H1 (cell line): Measurements from ENCODE around the gene JADE1. TPM values are rescaled to one million over a fixed set of nuclear protein-coding genes. Genes with fewer than 3 reads are reported as not detected.

ENCODE experiments used
- CTCF ChIA-PET: fragments of 300-600 bp; sonication (Branson Sonifier 250); formaldehyde crosslinking; loops from one replicate; lab custom pipeline; 2021; ENCODE audit not compliant: partially characterized antibody; lab: Charles Lee
- POLR2A ChIA-PET: fragments of 300-600 bp; sonication (Branson Sonifier 250); formaldehyde crosslinking; loops from one replicate; lab custom pipeline; 2021; ENCODE audit warnings: inconsistent platforms; ENCODE audit not compliant: partially characterized antibody; lab: Charles Lee
- DNase-seq, 2 experiments: peaks; one replicate each; pipeline versions ENCODE4 v3.0.0 to v3.0.0-alpha.2; 2010 to 2022; ENCODE audit warnings: low spot score in 2 of 2, low read depth in 1 of 2, mixed read lengths in 1 of 2
- FAIRE-seq: peaks from 2 replicates; lab custom pipeline; 2011; peaks lifted over from hg19 to GRCh38; lab: Jason Lieb, UNC
- H2AFZ ChIP-seq: 2 replicates; pipeline ENCODE4 v1.8.1; 2012; ENCODE audit warnings: low read length, inconsistent platforms
- H2AK5ac ChIP-seq: 2 replicates; pipeline ENCODE4 v1.6.1; 2013; ENCODE audit warnings: low read depth, low read length
- H2BK120ac ChIP-seq: replicated peaks from 2 replicates; pipeline ENCODE3; 2013; ENCODE audit warnings: low read depth, low read length, inconsistent platforms
- H2BK12ac ChIP-seq: 2 replicates; pipeline ENCODE4 v1.6.1; 2013; ENCODE audit warnings: low read depth, low read length
- H2BK15ac ChIP-seq: 2 replicates; pipeline ENCODE4 v1.6.1; 2013; ENCODE audit warnings: low read length
- H2BK20ac ChIP-seq: 2 replicates; pipeline ENCODE4 v1.6.1; 2013; ENCODE audit warnings: low read length
- H2BK5ac ChIP-seq: 2 replicates; pipeline ENCODE4 v1.6.1; 2013; ENCODE audit warnings: low read depth, low read length
- H3K14ac ChIP-seq: 2 replicates; pipeline ENCODE4 v1.6.1; 2013; ENCODE audit warnings: inconsistent platforms; ENCODE audit not compliant: insufficient read length
- H3K18ac ChIP-seq: 2 replicates; pipeline ENCODE4 v1.6.1; 2013; ENCODE audit warnings: low read length; ENCODE audit errors: extremely low read depth
- H3K23ac ChIP-seq: 2 replicates; pipeline ENCODE4 v1.6.1; 2013; ENCODE audit warnings: inconsistent platforms; ENCODE audit not compliant: insufficient read length
- H3K23me2 ChIP-seq: 2 replicates; pipeline ENCODE4 v1.6.1; 2013; ENCODE audit warnings: low read depth, low read length
- H3K27ac ChIP-seq: 2 replicates; pipeline ENCODE4 v1.6.1; 2011; ENCODE audit warnings: low read depth, low read length, inconsistent platforms
- H3K27me3 ChIP-seq, 4 experiments: replicated peaks in 1 of 4; 1 replicate in 1 of 4; 2 replicates in 3 of 4; pipeline versions ENCODE4 v1.6.1 to v1.8.1; 2011 to 2013; ENCODE audit warnings: low read length in 3 of 4, mild to moderate bottlenecking in 3 of 4, inconsistent platforms in 2 of 4, mixed read lengths in 2 of 4, moderate library complexity in 1 of 4; ENCODE audit not compliant: control insufficient read depth in 3 of 4, insufficient read depth in 3 of 4; ENCODE audit errors: extremely low read depth in 1 of 4
- H3K36me3 ChIP-seq, 4 experiments: 2 replicates each; pipeline versions ENCODE4 v1.6.1 to v1.8.1; 2011 to 2013; ENCODE audit warnings: mild to moderate bottlenecking in 4 of 4, low read length in 3 of 4, moderate library complexity in 2 of 4, control low read depth in 1 of 4, inconsistent platforms in 1 of 4; ENCODE audit not compliant: insufficient read depth in 4 of 4, control insufficient read depth in 2 of 4
- H3K4ac ChIP-seq: replicated peaks from 2 replicates; pipeline ENCODE3; 2013; ENCODE audit warnings: low read length, low read depth, mixed read lengths, inconsistent platforms; ENCODE audit not compliant: insufficient read length
- H3K4me1 ChIP-seq, 4 experiments: replicated peaks in 1 of 4; 1 replicate in 1 of 4; 2 replicates in 3 of 4; pipeline versions ENCODE4 v1.6.1 to v1.8.1; 2011 to 2013; ENCODE audit warnings: low read length in 3 of 4, inconsistent platforms in 2 of 4, mixed read lengths in 1 of 4; ENCODE audit not compliant: insufficient read depth in 4 of 4, control insufficient read depth in 3 of 4
- H3K4me2 ChIP-seq, 2 experiments: 2 replicates each; pipeline versions ENCODE4 v1.6.1 to v1.8.1; 2011 to 2013; ENCODE audit warnings: low read depth in 2 of 2, low read length in 2 of 2, control low read depth in 1 of 2, inconsistent platforms in 1 of 2, mild to moderate bottlenecking in 1 of 2; ENCODE audit not compliant: insufficient read depth in 1 of 2
- H3K4me3 ChIP-seq, 4 experiments: fragments of 200-600, 300-600 bp in 1 of 4; sonication (generic), shearing (Covaris generic), sonication (Bioruptor Twin) in 1 of 4; 2 replicates each; pipeline versions ENCODE4 v1.5.1 to v1.8.1; 2011 to 2016; ENCODE audit warnings: low read length in 4 of 4, low read depth in 3 of 4, control low read depth in 2 of 4, inconsistent platforms in 2 of 4, mild to moderate bottlenecking in 2 of 4, mixed read lengths in 1 of 4, moderate library complexity in 1 of 4; ENCODE audit not compliant: insufficient read depth in 2 of 4; ENCODE audit errors: extremely low read depth in 1 of 4
- H3K56ac ChIP-seq: replicated peaks from 2 replicates; pipeline ENCODE3; 2013; ENCODE audit warnings: low read depth, mild to moderate bottlenecking, mixed read lengths, low read length, inconsistent platforms; ENCODE audit not compliant: insufficient read length
- H3K79me1 ChIP-seq: 2 replicates; pipeline ENCODE4 v1.6.1; 2013; ENCODE audit warnings: low read depth, low read length, control low read depth
- H3K79me2 ChIP-seq, 2 experiments: 2 replicates each; pipeline versions ENCODE4 v1.6.1 to v1.8.1; 2012 to 2013; ENCODE audit warnings: low read length in 2 of 2, mild to moderate bottlenecking in 2 of 2, inconsistent platforms in 1 of 2; ENCODE audit not compliant: insufficient read depth in 2 of 2, control insufficient read depth in 1 of 2
- H3K9ac ChIP-seq, 4 experiments: replicated peaks in 1 of 4; 1 replicate in 1 of 4; 2 replicates in 3 of 4; pipeline versions ENCODE4 v1.6.1 to v1.8.1; 2011 to 2013; ENCODE audit warnings: low read depth in 3 of 4, low read length in 3 of 4, control low read depth in 2 of 4, mild to moderate bottlenecking in 2 of 4, moderate library complexity in 2 of 4, inconsistent platforms in 1 of 4; ENCODE audit errors: extremely low read depth in 1 of 4
- H3K9me3 ChIP-seq, 2 experiments: 2 replicates each; pipeline versions ENCODE4 v1.6.1 to v1.8.1; 2012 to 2013; ENCODE audit warnings: mild to moderate bottlenecking in 2 of 2, moderate library complexity in 2 of 2, control low read depth in 1 of 2, inconsistent platforms in 1 of 2, low read depth in 1 of 2, low read length in 1 of 2, mixed read lengths in 1 of 2; ENCODE audit not compliant: insufficient read depth in 2 of 2
- H4K20me1 ChIP-seq, 2 experiments: replicated peaks in 1 of 2; 2 replicates each; pipeline versions ENCODE3 to v1.8.1; 2011 to 2013; ENCODE audit warnings: inconsistent platforms in 2 of 2, low read length in 2 of 2, mild to moderate bottlenecking in 1 of 2; ENCODE audit not compliant: insufficient read depth in 2 of 2, control insufficient read depth in 1 of 2
- H4K5ac ChIP-seq: 2 replicates; pipeline ENCODE4 v1.6.1; 2013; ENCODE audit warnings: low read length, low read depth, mixed read lengths, inconsistent platforms; ENCODE audit not compliant: insufficient read length
- H4K8ac ChIP-seq: 2 replicates; pipeline ENCODE4 v1.8.0; 2013; ENCODE audit warnings: mild to moderate bottlenecking, moderate library complexity, low read length, inconsistent platforms; ENCODE audit not compliant: insufficient read depth; ENCODE audit errors: extremely low read depth
- H4K91ac ChIP-seq: replicated peaks from 2 replicates; pipeline ENCODE3; 2013; ENCODE audit warnings: low read length, mixed read lengths, inconsistent platforms; ENCODE audit not compliant: insufficient read length
- HDAC2 ChIP-seq, 2 experiments: fragments of 300-600 bp in 1 of 2; sonication (generic) in 1 of 2; IDR thresholded peaks; 2 replicates each; pipeline ENCODE4 v1.6.1; 2011 to 2012; ENCODE audit warnings: low read depth in 2 of 2, low read length in 2 of 2, mild to moderate bottlenecking in 2 of 2, moderate library complexity in 2 of 2, borderline replicate concordance in 1 of 2, inconsistent platforms in 1 of 2
- NRF1 ChIP-seq: IDR thresholded peaks from 2 replicates; pipeline ENCODE4 v1.6.1; 2011; ENCODE audit warnings: mild to moderate bottlenecking, low read depth, low read length, improper control_type of control experiment
- WGBS, 2 experiments: shearing (Covaris generic) in 1 of 2; methylation state at CpG; one replicate each; pipeline versions ENCODE4 v1.1.6 to v1.1.7; 2013 to 2015; ENCODE audit warnings: low lambda C conversion rate in 2 of 2, mixed read lengths in 2 of 2, inconsistent platforms in 1 of 2, low coverage in 1 of 2, missing lambda C conversion rate in 1 of 2; ENCODE audit not compliant: insufficient replicate concordance in 2 of 2, insufficient coverage in 1 of 2, insufficient read length in 1 of 2; ENCODE audit errors: extremely low coverage in 1 of 2, missing lambda C conversion rate in 1 of 2; 5-methylcytosine and 5-hydroxymethylcytosine counted together
- polyA plus RNA-seq, 7 experiments: library from polyadenylated mRNA; depleted of rRNA in 3 of 7; stranded (reverse) in 5 of 7; unstranded in 2 of 7; fragments of >200 nt in 5 of 7; fragments of 200-250 nt in 2 of 7; gene quantifications; 1 replicate in 5 of 7; 2 replicates in 1 of 7; 4 replicates in 1 of 7; pipeline versions ENCODE4 v1.2.1 to v1.2.3, GENCODE V29; 2011 to 2013; ENCODE audit warnings: missing spikeins in 2 of 7, mixed read lengths in 2 of 7
- total RNA-seq: library from RNA; stranded (reverse); fragmentation: NEBNext Ultra II Directional; extraction: Animal tissue kit (Norgen Biotek cat#: 25700); gene quantifications from 2 replicates; pipeline ENCODE4 v1.2.1, GENCODE V29; 2021

JADE1 gene
- total and polyA plus RNA-seq, 2 of the 8 experiments (the other 6 are each of a cell fraction or from before 2014, with no cell fraction given), result 37.7 to 213 TPM

GRCh38 chr4:128770807-128771206 lies 38.7 kb upstream of the JADE1 start:
- no peak overlapping the region for H4K5ac ChIP-seq
- no peak for DNase-seq
- TF ChIP-seq NRF1 (no peak), HDAC2 (IDR thresholded peaks at IDR 0.05; ENCODE audit: borderline replicate concordance in 1 of 2, low read depth in 2 of 2, low read length in 2 of 2) (no peak)

More at GRCh38 chr4:128770807-128771206, 38.7 kb upstream of the JADE1 start:
- Histone ChIP-seq H2BK12ac (no peak overlapping the region), H2BK120ac (no peak overlapping the region), H2BK5ac (no peak overlapping the region), H3K23me2 (no peaks in the 10 kb centered on the region), H3K23ac (no peak overlapping the region), H3K14ac (no peak overlapping the region), H3K36me3 (no peaks in the 10 kb centered on the region), H3K9me3 (no peaks in the 10 kb centered on the region), H2AFZ (no peak overlapping the region), H3K27me3 (no peaks in the 10 kb centered on the region), H4K8ac (no peak overlapping the region), H2BK20ac (no peak overlapping the region), H2BK15ac (no peak overlapping the region), H3K4ac (no peak overlapping the region), H3K9ac (no peak overlapping the region), H2AK5ac (no peak overlapping the region), H3K79me1 (no peaks in the 10 kb centered on the region), H3K79me2 (no peaks in the 10 kb centered on the region), H3K18ac (no peak overlapping the region), H3K4me3 (no peak overlapping the region), H3K4me1 (no peaks in the 10 kb centered on the region), H3K4me2 (no peak overlapping the region), H3K27ac (no peak overlapping the region), H4K20me1 (no peaks in the 10 kb centered on the region), H4K91ac (no peak overlapping the region), H3K56ac (no peak overlapping the region)
- 94% methylated on average over 2 of the region's 3 CpGs; no CpG with 5 or more reads in 1 of the 2 experiments for WGBS, 2 experiments
- FAIRE-seq, result no peak
- ChIA-PET POLR2A (no interaction called here), CTCF (no interaction called here)
